Endometrium (tissue), 2 donors: ENCODE data around the gene C3orf18.

ENCODE experiments used
- FAIRE-seq: peaks from 2 replicates; lab custom pipeline; 2012; peaks lifted over from hg19 to GRCh38; lab: Jason Lieb, UNC
- donor health status: control.
- donor health status: control.

C3orf18 gene

GRCh38 chr3:50603261-50604109, 35.9 kb upstream of the C3orf18 start:
- FAIRE-seq: no peak

GRCh38 chr3:50602595-50603191, 35.1 kb upstream of the C3orf18 start:
- FAIRE-seq: no peak

- peak; percentile 64 for FAIRE-seq
Observed at GRCh38 chr3:50600841-50601591, 33.5 kb upstream of the C3orf18 start.

DNA sequence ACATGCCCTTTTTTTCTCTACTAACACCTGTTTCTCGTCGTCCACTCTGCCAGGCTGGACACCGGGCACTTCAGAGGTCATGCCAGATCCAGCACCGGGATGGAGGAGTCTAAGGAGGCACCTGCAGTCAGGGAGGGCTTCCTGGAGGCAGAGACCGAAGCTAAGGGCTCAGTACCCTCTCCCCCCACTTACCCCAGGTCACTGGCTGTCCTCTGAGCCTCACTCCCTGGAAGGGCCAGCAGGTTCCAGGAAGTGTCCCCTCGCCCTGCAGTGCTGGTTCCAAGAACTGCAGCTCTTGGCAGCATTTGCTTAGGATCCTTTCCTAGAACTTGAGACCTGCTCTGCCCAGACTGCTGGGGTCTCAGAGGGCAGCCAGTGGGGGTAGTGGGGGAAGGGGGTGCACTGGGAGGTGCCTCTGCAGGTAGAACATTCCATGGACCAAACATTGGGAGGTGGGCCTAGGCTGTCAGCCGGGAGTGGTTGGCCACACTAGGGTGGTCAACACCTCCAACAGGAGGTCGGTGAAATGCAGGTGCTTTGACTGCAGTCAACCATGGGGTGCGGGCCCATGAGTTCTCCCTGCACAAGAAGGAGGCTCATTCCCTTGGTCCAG, 32.7 kb upstream of the C3orf18 start:
- FAIRE-seq: no peak

DNA sequence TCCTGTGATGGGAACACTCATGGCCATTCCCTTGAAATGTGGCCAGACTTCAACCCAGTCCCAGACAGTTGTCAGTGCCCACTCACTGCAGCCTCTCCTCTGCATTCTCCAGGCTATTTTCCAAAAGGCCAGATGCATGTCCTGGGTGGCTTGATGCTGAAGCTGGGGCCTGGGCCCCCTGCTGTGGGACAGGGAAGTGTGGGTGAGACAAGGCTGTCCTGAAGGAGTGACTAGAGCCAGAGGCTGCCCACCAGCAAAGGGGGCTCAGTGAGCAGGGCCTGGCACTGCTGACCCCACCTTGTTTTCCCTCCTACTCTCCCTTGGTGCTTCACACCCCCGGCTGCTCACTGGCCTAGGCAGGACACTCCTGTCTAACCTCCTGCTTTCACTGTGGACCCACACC, 32.2 kb upstream of the C3orf18 start:
- FAIRE-seq: no peak

- FAIRE-seq: no peak
Observed at GRCh38 chr3:50599115-50599715, 31.7 kb upstream of the C3orf18 start.

GRCh38 chr3:50594253-50594785, 26.8 kb upstream of the C3orf18 start:
- no peak for FAIRE-seq

DNA sequence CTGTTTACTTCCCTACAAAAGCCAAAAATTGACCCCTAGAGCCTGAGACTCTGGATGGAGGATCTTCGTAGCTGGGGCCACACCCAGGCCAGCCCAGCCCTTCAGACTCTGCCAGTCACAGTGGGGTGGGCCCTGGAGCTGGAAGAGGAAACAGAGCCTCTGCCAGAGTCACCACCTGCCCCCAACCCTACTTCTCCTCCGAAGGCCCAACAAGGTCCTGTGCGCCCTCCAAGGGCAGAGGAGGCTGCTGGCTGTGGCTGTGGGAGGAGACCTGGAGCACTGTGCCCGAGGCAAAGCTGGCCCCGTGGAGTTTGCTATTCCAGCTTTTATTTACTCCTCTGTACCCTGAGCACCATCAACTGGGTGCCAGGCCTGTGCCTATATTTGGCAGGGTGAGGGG, 25.0 kb upstream of the C3orf18 start:
- no peak for FAIRE-seq

GRCh38 chr3:50591196-50591741, 23.7 kb upstream of the C3orf18 start:
- no peak for FAIRE-seq

DNA sequence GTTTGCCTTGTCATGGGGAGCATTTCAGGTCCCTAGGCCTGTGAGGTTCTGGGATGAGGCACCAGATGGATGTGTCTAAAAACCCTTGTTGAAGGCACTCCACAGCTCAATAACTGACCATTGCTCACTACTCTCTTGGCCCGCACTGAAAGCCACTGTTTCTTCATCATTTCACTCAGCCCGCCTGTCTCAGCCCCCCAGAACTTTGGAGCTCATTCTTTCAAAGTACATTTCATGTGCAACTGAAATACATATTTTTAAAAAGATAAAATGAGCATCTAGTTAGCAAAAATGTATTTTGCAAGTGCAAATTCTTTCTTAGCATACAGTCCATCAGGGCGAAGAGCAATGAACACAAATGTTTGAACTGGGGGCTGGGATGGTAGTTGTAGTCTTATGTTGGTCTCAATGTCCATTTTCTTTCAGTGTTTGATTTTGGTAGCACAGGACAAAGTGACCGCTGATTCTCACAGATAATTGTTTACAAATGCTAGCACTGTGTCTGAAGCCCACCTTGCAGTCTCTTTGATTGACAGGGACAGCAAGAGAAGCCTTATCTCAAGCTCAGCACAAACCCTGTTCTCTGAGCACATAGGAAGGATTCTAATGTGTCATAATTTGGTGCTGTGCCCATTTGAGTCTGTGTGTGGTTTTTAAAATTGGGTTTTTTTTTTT, 21.3 kb upstream of the C3orf18 start:
- no peak for FAIRE-seq

- no peak for FAIRE-seq
Observed at GRCh38 chr3:50587806-50588758, 20.5 kb upstream of the C3orf18 start.

- FAIRE-seq: no peak
Observed at GRCh38 chr3:50587373-50587772, 19.8 kb upstream of the C3orf18 start.

GRCh38 chr3:50586763-50587070, 19.2 kb upstream of the C3orf18 start:
- no peak for FAIRE-seq

DNA sequence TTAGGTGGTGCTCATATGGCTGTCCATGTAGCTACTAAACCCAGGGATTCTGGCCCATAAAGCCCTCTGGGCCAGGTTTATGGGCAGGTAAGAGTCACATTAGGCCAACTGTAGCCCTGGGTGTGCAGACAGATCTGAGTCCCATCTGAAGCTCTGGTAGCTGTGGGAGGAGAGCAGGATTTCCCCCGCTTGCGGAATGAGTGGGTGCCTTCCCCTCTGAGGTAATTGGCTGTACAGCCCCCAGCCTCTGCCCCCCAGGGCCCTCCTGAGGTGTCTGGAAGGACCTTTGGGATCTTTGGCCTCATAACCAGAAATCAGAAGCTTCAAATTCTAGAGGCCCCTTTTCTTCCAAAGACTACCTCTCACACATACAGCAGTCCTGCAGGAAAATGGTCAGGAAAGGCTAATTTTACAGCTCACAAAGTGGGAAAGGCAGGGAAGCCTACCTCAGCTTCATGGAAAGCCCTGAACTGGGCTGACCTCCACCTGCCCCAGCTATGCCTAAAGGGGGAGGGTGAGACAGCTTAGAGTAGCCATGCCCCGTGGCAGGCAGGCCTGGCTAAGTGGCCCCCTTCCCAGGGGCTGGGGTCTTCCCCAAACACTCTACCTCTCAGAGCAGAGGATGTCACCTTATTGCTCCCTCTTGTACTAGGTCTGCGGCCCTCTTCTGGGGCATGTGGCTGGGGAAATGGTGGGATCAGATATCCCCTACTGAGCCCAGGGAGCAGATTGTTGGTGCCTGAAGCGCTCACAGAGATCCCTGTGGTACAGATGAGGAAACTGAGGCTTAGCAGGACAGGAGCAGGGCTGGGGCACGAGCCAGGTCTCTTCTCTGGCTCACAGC, 18.6 kb upstream of the C3orf18 start:
- FAIRE-seq: no peak

GRCh38 chr3:50584391-50584790, 16.8 kb upstream of the C3orf18 start:
- no peak for FAIRE-seq

DNA sequence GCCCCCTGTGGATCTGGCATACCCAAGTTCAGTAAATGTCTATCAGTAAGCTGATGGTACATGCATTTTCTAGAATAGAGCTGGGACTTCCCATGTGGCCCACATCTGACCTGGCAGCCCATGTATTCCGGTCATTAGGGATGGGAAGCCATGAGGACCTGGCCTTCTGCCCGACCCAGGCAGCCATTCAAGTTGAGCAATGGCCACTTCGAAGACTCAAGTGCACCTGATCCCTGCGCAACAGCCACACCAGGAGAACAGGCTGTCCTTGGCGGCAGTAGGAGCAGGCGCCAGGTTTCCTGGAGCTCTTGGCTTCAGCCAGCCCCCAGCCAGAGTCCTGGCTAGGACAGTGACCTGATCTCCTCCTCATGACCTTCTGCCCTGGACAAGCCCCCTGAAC, 16.4 kb upstream of the C3orf18 start:
- no peak for FAIRE-seq

DNA sequence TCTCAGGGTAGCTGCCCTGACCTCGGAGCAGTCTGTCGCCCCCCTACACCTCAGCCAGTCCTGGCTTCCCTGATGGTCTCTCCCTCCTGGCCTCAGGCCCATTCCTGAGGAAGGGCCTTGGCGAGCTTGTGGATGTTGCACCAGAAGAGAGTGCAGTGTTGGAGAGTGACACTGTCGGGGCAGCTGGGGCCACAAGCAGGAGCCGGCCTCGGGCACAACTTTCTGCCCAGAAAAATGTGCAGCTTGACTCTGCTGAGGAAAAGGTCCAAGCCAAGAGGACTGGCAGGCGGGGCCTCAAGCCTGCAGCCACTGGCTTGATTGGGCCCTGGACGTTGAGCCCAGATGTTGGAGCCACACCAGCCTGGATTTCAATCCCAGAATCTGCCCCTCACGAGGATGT, 14.5 kb upstream of the C3orf18 start:
- FAIRE-seq: no peak

DNA sequence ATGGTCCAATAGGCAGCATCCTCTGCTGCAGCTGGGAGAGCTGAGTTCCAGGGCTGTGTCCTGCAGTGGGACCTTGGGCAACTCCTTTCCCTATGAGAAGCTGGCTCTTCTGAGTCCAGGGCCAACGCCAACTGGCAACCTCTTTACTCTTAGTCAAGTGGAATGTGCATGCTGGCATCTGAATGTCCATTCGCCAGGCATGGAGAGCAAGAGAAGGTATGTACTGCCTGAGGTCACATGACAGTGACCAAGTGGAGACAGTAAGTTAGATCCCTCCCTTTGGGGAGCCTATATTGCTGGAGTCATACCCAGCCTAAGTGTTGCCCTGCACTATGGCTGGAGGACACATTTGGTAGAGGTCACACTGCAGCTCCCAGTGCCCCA, 13.9 kb upstream of the C3orf18 start:
- no peak for FAIRE-seq
